PC-9 (cell line): ENCODE results near the gene FBXO34.

Experiments used
- CTCF ChIP-seq: fragments of 200-600 bp; sonication (generic); conservative IDR thresholded peaks from 2 replicates; pipeline ENCODE4 v1.6.1; 2017; ENCODE audit warnings: mixed run types, antibody characterized with exemption, mild to moderate bottlenecking, moderate library complexity
- EZH2 ChIP-seq: fragments of 200-600 bp; sonication (generic); IDR thresholded peaks from 2 replicates; pipeline ENCODE4 v1.8.0; 2017; ENCODE audit warnings: antibody characterized with exemption, low read depth

GRCh38 chr14:55241673-55242072 is 29.5 kb upstream of the FBXO34 start:
- TF ChIP-seq CTCF (no peak), EZH2 (no peak)
